PC-3 (cell line): ENCODE measurements around the gene ESR1. TPM values are rescaled to one million over a fixed set of nuclear protein-coding genes. Genes with fewer than 3 reads are reported as not detected.
A peak's percentile ranks its signal among the peaks of the same experiment; 100 is the strongest.
"Not testable (repeated sequence)": the region's sequence is repeated elsewhere in the genome, so short reads cannot be mapped to it uniquely, and the experiment has no call there.

Source experiments
- ATAC-seq: fragments of 200-7000 bp; cut with Tn5 transposase; 2 replicates; pipeline ENCODE4 v1.9.1; 2020; ENCODE audit warnings: mild to moderate bottlenecking, moderate library complexity
- BruUV-seq: library from RNA; stranded (reverse); fragments of 400-500 nt; replicated peaks from 2 replicates; lab custom pipeline; 2021; lab: Mats Ljungman, UMichigan
- CTCF ChIA-PET: fragments of 300-600 bp; sonication (Branson Sonifier 250); formaldehyde crosslinking; loops from one replicate; lab custom pipeline; 2022; ENCODE audit warnings: antibody characterized with exemption; lab: Charles Lee
- POLR2A ChIA-PET: fragments of 300-600 bp; sonication (Branson Sonifier 250); formaldehyde crosslinking; loops from one replicate; lab custom pipeline; 2022; ENCODE audit warnings: antibody characterized with exemption; ENCODE audit not compliant: unreplicated experiment; lab: Charles Lee
- DNase-seq: peaks from one replicate; pipeline ENCODE4 v3.0.0-alpha.2; 2015
- H2AFZ ChIP-seq: fragments of 300-600 bp; sonication (generic); 2 replicates; pipeline ENCODE4 v1.6.0; 2016; ENCODE audit warnings: antibody characterized with exemption, low read length
- H3F3A ChIP-seq: fragments of 300-600 bp; sonication (generic); one replicate; pipeline ENCODE4 v1.6.0; 2017; ENCODE audit warnings: antibody characterized with exemption, low read length, control low read depth, mild to moderate bottlenecking; ENCODE audit not compliant: unreplicated experiment
- H3K27ac ChIP-seq: fragments of 300-600 bp; sonication (generic); 2 replicates; pipeline ENCODE4 v1.5.1; 2016; ENCODE audit warnings: mild to moderate bottlenecking, low read length
- H3K27me3 ChIP-seq: fragments of 300-600 bp; sonication (generic); 2 replicates; pipeline ENCODE4 v1.6.1; 2016; ENCODE audit warnings: low read length, mixed read lengths
- H3K36me3 ChIP-seq: fragments of 300-600 bp; sonication (generic); 2 replicates; pipeline ENCODE4 v1.6.1; 2016; ENCODE audit warnings: low read depth, mixed run types, low read length, mixed read lengths
- H3K4me1 ChIP-seq: fragments of 300-600 bp; sonication (generic); 2 replicates; pipeline ENCODE4 v1.5.1; 2016; ENCODE audit warnings: low read length; ENCODE audit not compliant: insufficient read depth
- H3K4me2 ChIP-seq: fragments of 300-600 bp; sonication (generic); 2 replicates; pipeline ENCODE4 v1.6.0; 2016; ENCODE audit warnings: low read length
- H3K4me3 ChIP-seq: fragments of 300-600 bp; sonication (generic); 2 replicates; pipeline ENCODE4 v1.5.1; 2016; ENCODE audit warnings: mild to moderate bottlenecking, low read length, mixed read lengths
- H3K79me2 ChIP-seq: fragments of 300-600 bp; sonication (generic); 2 replicates; pipeline ENCODE4 v1.6.1; 2017; ENCODE audit warnings: low read length, mixed read lengths
- H3K9ac ChIP-seq: fragments of 300-600 bp; sonication (generic); 2 replicates; pipeline ENCODE4 v1.6.0; 2016; ENCODE audit warnings: mild to moderate bottlenecking, low read length
- H3K9me2 ChIP-seq: fragments of 300-600 bp; sonication (generic); replicated peaks from 2 replicates; pipeline ENCODE4 v1.6.1; 2016; ENCODE audit warnings: mixed run types, low read length, mixed read lengths
- H3K9me3 ChIP-seq: fragments of 300-600 bp; sonication (generic); 2 replicates; pipeline ENCODE4 v1.6.1; 2016; ENCODE audit warnings: low read length, mixed read lengths
- H4K20me1 ChIP-seq: fragments of 300-600 bp; sonication (generic); 2 replicates; pipeline ENCODE4 v1.6.1; 2016; ENCODE audit warnings: low read length, mixed read lengths
- EZH2 ChIP-seq: fragments of 300-600 bp; sonication (generic); IDR thresholded peaks from one replicate; pipeline ENCODE4 v1.6.1; 2017; ENCODE audit warnings: antibody characterized with exemption, mild to moderate bottlenecking, low read length; ENCODE audit not compliant: unreplicated experiment
- EZH2phosphoT487 ChIP-seq: fragments of 300-600 bp; sonication (generic); IDR thresholded peaks from 2 replicates; pipeline ENCODE4 v1.6.1; 2018; ENCODE audit warnings: mild to moderate bottlenecking, antibody characterized with exemption, low read length, borderline replicate concordance
- intact Hi-C: fragments of 100-400 bp; cut with micrococcal nuclease; formaldehyde crosslinking; loops from 2 replicates; pipeline ENCODE4 v1.9.0; 2023
- total RNA-seq: library from RNA; depleted of rRNA; stranded (reverse); fragments of >200 nt; gene quantifications from 2 replicates; pipeline ENCODE4 v1.2.3, GENCODE V29; 2014
- TF ChIP-seq, protein P1 (sequence below): fragments of 300-600 bp; sonication (generic); conservative IDR thresholded peaks from 2 replicates; pipeline ENCODE4 v1.5.1; 2017; ENCODE audit warnings: antibody characterized with exemption, low read depth, mild to moderate bottlenecking, low read length

Gene ESR1
- total RNA-seq, 1 experiment from 2014 or later: 5.9 TPM

- intact Hi-C loops: no loop called here
- DNase-seq (peak; percentile 36), ATAC-seq (no peak)
Measured at GRCh38 chr6:151961809-151962208, 154.3 kb downstream of the ESR1 start.

GRCh38 chr6:151962246-151962846 lies 154.9 kb downstream of the ESR1 start:
- Histone ChIP-seq H3K9ac (no peak overlapping the region), H3K27me3 (no peaks in the 10 kb centered on the region), H3K4me3 (no peak overlapping the region), H4K20me1 (no peaks in the 10 kb centered on the region), H3K4me2 (no peak overlapping the region), H3K36me3 (no peaks in the 10 kb centered on the region), H3K79me2 (no peaks in the 10 kb centered on the region), H3K27ac (peak overlapping the region; percentile 39), H3K9me2 (no peaks in the 10 kb centered on the region), H3F3A (no peaks in the 10 kb centered on the region), H3K4me1 (peaks cover 25% of the 10 kb centered on the region), H2AFZ (no peak overlapping the region), H3K9me3 (no peaks in the 10 kb centered on the region)
- TF ChIP-seq EZH2: no peak
- BruUV-seq: no TSS peak
- DNase-seq (peak; percentile 42), ATAC-seq (no peak)
- CTCF ChIA-PET: no interaction called here
- intact Hi-C loops: no loop called here
- POLR2A ChIA-PET: no interaction called here

More at GRCh38 chr6:151961809-151962208, 154.3 kb downstream of the ESR1 start:
- no peaks in the 10 kb centered on the region for H3K9me2 ChIP-seq
- ChIA-PET POLR2A (no interaction called here), CTCF (no interaction called here)
- no peaks in the 10 kb centered on the region for H3K27me3 ChIP-seq
- H3F3A ChIP-seq: no peaks in the 10 kb centered on the region
- H3K27ac ChIP-seq: peak overlapping the region; percentile 39
- TF ChIP-seq, protein P1, sequence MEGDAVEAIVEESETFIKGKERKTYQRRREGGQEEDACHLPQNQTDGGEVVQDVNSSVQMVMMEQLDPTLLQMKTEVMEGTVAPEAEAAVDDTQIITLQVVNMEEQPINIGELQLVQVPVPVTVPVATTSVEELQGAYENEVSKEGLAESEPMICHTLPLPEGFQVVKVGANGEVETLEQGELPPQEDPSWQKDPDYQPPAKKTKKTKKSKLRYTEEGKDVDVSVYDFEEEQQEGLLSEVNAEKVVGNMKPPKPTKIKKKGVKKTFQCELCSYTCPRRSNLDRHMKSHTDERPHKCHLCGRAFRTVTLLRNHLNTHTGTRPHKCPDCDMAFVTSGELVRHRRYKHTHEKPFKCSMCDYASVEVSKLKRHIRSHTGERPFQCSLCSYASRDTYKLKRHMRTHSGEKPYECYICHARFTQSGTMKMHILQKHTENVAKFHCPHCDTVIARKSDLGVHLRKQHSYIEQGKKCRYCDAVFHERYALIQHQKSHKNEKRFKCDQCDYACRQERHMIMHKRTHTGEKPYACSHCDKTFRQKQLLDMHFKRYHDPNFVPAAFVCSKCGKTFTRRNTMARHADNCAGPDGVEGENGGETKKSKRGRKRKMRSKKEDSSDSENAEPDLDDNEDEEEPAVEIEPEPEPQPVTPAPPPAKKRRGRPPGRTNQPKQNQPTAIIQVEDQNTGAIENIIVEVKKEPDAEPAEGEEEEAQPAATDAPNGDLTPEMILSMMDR: no peak
- TF ChIP-seq EZH2 (no peak), EZH2phosphoT487 (no peak)
- no peak overlapping the region for H3K4me2 ChIP-seq
- H3K4me3 ChIP-seq: no peak overlapping the region
- H3K79me2 ChIP-seq: no peaks in the 10 kb centered on the region
- no peaks in the 10 kb centered on the region for H3K9me3 ChIP-seq
- H3K4me1 ChIP-seq: peaks cover 25% of the 10 kb centered on the region
- BruUV-seq: no TSS peak
- no peaks in the 10 kb centered on the region for H3K36me3 ChIP-seq
- H2AFZ ChIP-seq: no peak overlapping the region
- no peak overlapping the region for H3K9ac ChIP-seq
- H4K20me1 ChIP-seq: no peaks in the 10 kb centered on the region

DNA sequence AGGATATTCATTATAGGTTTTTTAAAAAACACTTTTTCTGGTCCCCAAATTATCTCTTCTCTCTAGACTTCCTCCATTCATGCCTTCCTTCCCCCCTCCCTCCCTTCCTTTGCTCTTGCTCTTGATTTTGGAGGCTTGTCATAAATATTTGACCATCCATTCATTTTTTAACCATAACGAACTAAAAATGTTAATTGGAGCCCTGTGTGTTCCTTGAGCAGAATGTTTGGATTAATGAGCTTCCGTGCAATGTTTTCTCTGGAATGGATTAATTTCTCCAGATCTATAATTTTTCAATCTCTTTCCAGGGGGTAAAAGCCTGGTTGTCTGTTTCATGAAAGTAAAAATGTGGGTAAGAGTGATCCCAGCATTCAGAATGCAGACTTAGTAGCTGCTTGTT lies 155.5 kb downstream of the ESR1 start:
- Histone ChIP-seq H3K9ac (no peak overlapping the region), H3K4me2 (peak overlapping the region; percentile 34; the same call in 1 of the 2 replicates), H3K9me3 (no peaks in the 10 kb centered on the region), H3K9me2 (no peaks in the 10 kb centered on the region), H3K27me3 (no peaks in the 10 kb centered on the region), H3K79me2 (no peaks in the 10 kb centered on the region), H2AFZ (0 out of 2 replicates have a peak overlapping the region, but pooled peaks have one; percentile 25), H3K4me3 (no peak overlapping the region), H3K27ac (no peak overlapping the region), H3K36me3 (no peaks in the 10 kb centered on the region), H3F3A (no peaks in the 10 kb centered on the region), H3K4me1 (peaks cover 22% of the 10 kb centered on the region), H4K20me1 (no peaks in the 10 kb centered on the region)
- intact Hi-C loops: no loop called here
- CTCF ChIA-PET: no interaction called here
- BruUV-seq: no TSS peak
- DNase-seq (no peak), ATAC-seq (no peak)
- POLR2A ChIA-PET: no interaction called here
- TF ChIP-seq EZH2phosphoT487 (no peak), EZH2 (no peak)
- TF ChIP-seq, protein P1: no peak

GRCh38 chr6:151964412-151964811 lies 156.9 kb downstream of the ESR1 start:
- ATAC-seq, H3K27ac ChIP-seq, POLR2A ChIA-PET, CTCF ChIA-PET, H3K4me2 ChIP-seq, H4K20me1 ChIP-seq, H3K9me3 ChIP-seq, H3K36me3 ChIP-seq, BruUV-seq, H3K9ac ChIP-seq, intact Hi-C loops, H3K9me2 ChIP-seq, DNase-seq, H2AFZ ChIP-seq, H3K4me3 ChIP-seq, H3F3A ChIP-seq, H3K27me3 ChIP-seq, H3K79me2 ChIP-seq: not testable (repeated sequence)
- peaks cover 11% of the 10 kb centered on the region for H3K4me1 ChIP-seq
